ENCODE results near the gene SCAP. TPM values are rescaled to one million over a fixed set of nuclear protein-coding genes. Genes with fewer than 3 reads are reported as not detected.

Gene SCAP
- total RNA-seq, 4 donors from 2014 or later: 32.6 to 87.2 (median 43.9) TPM

DNA sequence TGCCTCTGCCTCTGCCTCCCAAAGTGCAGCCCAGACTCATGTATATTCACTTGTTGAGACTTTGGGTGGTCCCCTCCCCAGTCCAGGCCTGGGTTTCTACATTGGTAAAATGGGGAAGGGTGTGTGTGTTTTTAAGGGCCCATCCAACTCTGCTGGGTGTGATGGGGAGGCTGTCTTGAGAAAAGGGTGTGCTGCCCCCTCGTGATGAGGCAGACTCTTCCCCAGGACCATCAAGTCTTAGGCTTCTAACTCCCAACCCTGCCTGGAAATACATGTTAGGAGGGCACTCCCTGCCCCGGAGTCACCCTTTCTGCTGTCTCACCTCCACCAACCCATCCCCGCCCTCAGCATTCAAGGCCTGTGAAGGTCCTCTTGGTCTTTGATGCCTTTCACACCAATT lies 99.3 kb downstream of the SCAP start:
- TF ChIP-seq, protein P1, sequence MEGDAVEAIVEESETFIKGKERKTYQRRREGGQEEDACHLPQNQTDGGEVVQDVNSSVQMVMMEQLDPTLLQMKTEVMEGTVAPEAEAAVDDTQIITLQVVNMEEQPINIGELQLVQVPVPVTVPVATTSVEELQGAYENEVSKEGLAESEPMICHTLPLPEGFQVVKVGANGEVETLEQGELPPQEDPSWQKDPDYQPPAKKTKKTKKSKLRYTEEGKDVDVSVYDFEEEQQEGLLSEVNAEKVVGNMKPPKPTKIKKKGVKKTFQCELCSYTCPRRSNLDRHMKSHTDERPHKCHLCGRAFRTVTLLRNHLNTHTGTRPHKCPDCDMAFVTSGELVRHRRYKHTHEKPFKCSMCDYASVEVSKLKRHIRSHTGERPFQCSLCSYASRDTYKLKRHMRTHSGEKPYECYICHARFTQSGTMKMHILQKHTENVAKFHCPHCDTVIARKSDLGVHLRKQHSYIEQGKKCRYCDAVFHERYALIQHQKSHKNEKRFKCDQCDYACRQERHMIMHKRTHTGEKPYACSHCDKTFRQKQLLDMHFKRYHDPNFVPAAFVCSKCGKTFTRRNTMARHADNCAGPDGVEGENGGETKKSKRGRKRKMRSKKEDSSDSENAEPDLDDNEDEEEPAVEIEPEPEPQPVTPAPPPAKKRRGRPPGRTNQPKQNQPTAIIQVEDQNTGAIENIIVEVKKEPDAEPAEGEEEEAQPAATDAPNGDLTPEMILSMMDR (IDR thresholded peaks at IDR 0.05; ENCODE audit: low read depth): no peak

DNA sequence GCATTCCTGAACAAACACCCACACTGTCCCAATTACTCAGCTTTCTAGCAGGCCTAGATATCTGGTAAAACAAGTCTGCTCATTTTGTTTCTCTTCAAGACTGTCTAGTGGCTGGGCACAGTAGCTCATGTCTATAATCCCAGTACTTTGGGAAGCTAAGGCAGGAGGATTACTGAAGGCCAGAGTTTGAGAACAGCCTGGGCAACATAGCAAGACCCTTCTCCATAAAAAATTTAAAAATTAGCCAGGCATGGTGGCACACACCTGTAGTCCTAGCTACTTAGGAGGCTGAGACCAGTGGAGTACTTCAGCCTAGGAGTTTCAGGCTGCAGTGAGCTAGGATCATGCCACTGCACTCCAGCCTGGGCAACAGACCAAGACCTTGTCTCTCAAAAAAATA lies 101.2 kb downstream of the SCAP start:
- TF ChIP-seq, protein P1 (IDR thresholded peaks at IDR 0.05; ENCODE audit: low read depth): no peak

DNA sequence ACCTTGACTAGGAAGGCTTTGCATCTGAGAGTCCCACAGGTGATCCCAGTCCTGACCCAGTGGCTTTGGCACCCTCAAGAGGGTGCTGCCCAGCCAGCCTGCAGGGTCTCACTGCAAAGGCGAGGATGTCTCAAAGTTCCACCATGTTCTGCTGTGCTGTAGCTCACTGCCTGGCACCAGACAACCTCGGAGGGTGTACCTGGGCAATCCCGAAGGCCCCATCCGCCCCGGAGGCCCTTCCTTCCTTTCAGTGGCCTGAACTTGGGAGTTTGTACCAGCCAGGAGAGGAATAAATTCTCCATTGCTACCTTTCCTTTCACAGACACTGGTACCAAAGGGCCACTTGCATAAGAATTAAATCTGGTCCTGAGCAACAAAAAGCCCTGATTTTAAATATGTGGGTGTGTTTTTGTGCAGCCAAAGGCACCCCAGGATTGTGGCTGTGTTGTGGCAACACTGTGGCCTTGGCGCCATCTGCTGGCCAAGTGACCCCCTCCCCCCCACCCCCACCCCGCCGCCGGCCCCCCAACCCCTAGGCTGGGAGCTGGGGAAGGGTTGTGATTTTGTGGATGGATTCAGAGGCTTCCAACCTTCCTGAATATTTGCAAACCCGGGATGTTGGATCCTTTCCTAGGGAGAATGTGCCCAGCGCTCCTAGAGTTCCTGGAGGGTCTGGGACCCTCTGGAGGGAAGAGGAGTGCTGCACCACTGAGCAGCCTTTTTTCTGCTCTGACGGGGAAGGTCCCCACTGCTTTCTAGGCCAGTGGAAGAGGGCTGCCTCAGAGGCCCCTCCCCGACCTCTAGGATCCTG lies 104.6 kb downstream of the SCAP start:
- TF ChIP-seq, protein P1 (IDR thresholded peaks at IDR 0.05; ENCODE audit: low read depth): no peak

DNA sequence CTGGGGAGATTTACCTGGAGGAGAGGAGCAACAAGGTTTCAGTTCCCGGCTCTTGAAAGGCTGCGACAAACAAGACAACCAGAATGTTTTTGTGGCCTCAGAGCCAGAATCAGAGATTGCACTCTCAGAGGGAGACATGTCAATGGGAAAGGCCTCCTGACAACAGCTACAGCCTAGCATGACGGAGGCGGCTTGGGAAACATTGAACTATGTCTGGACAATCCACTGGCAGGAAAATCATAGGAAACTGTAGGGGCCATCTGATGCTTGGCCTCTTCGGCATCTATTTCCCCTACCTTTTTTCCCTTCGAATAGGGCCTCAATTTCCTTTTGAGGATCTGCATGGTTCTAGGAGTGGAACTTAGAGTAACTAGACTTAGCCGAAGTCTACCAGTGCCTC lies 108.1 kb downstream of the SCAP start:
- TF ChIP-seq, protein P1 (IDR thresholded peaks at IDR 0.05; ENCODE audit: low read depth): no peak

DNA sequence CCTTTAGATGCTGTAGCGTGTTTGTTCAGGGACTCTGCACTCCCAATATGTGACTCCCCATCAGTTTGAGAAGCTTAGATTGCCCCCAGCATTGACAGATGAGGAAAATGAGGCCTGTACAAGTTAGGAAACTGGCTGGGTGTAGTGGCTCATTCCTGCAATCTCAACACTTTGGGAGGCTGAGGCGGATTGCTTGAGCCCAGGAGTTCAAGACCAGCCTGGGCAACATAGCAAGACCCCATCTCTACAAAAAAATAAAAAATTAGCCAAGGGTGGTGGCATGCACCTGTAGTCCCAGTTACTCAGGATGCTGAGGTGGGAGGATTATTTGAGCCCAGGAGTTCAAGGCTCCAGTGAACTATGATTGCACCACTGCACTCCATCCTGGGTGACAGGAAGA lies 108.9 kb downstream of the SCAP start:
- TF ChIP-seq, protein P1 (IDR thresholded peaks at IDR 0.05; ENCODE audit: low read depth): no peak

DNA sequence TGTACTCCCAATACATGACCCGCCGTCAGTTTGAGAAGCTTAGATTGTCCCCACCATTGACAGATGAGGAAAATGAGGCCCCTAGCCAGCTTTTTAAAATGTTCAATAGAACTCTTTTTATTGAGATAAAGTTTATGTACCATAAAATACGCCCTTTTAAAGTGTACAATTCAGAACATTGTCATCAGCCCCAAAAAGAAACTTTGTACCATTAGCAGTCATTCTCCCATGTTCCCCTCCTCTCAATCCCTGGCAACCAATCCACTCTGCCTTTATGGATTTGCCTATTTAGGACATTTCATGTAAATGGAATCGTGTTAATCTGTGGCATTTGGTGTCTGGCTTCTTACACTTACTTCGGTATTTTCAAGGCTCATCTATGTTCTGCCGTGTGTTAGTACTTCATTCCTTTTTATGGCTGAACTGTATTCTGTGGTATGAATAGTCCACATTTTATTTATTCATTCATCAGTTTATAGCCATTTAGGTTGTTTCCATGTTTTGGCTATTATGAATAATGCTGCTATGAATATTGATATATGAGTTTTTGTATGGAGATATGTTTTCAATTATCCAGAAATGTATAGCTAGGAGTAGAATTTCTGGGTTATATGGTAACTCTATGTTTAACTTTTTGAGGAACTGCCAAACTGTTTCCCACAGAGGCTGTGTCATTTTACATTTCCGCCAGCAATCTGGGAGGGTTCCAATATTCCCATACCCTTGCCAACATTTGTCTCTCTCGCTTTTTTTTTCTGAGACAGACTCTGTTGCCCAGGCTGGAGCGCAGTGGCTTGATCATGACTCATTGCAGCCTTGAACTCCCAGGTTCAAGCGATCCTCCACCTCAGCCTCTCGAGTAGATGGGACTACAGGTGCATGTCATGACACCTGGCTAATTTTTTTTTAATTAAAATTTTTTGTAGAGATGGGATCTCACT lies 110.3 kb downstream of the SCAP start:
- TF ChIP-seq, protein P1 (IDR thresholded peaks at IDR 0.05; ENCODE audit: low read depth): no peak

Small RNA genes within 50 kb of the gene (small RNA-seq; reads per million reads assigned to genes)
- gene AC099778.2: not detected

Other genes with a start within 250 kb of the SCAP start
- 10 to 100 TPM in 1 of 4 donors, 1 to 10 TPM in 2, under 1 TPM in 1; 0.85 to 10.8 (median 6.2) TPM for gene KIF9, start 193.1 kb downstream of the SCAP start, total RNA-seq
- gene KLHL18, start 193.0 kb downstream of the SCAP start, total RNA-seq: 10 to 100 TPM; 10.3 to 11.9 (median 10.4) TPM
- 10 to 100 TPM; 14.0 to 27.3 (median 19.9) TPM for gene PTPN23, start 94.9 kb downstream of the SCAP start, total RNA-seq
- 10 to 100 TPM; 10.6 to 52.2 (median 20.9) TPM for gene ELP6, start 37.8 kb upstream of the SCAP start, total RNA-seq
- 1 to 10 TPM in 2 of 4 donors, under 1 TPM in 2; 0.17 to 2.8 (median 0.98) TPM for gene CSPG5, start 102.9 kb upstream of the SCAP start, total RNA-seq